Thyroid gland (tissue), 4 donors: ENCODE measurements around the gene ODAPH. TPM values are rescaled to one million over a fixed set of nuclear protein-coding genes. Genes with fewer than 3 reads are reported as not detected.
"Not testable (repeated sequence)": the region's sequence is repeated elsewhere in the genome, so short reads cannot be mapped to it uniquely, and the experiment has no call there.

Experiments
- DNase-seq, 2 donors: peaks; one replicate each; pipeline ENCODE4 v3.0.0-alpha.2; 2019
- H3K27ac ChIP-seq, 3 donors: fragments of 200-600 bp; sonication (generic); 1 replicate in 2 of 3; 2 replicates in 1 of 3; pipeline ENCODE4 v1.5.1; 2016 to 2019; ENCODE audit warnings: mild to moderate bottlenecking in 1 of 3, moderate library complexity in 1 of 3
- H3K27me3 ChIP-seq: fragments of 200-600 bp; sonication (generic); one replicate; pipeline ENCODE4 v1.5.1; 2019
- H3K36me3 ChIP-seq, 2 donors: fragments of 200-600 bp; sonication (generic); one replicate each; pipeline ENCODE4 v1.5.1; 2016 to 2019
- H3K4me1 ChIP-seq, 2 donors: fragments of 200-600 bp; sonication (generic); one replicate each; pipeline ENCODE4 v1.5.1; 2017 to 2019
- H3K4me3 ChIP-seq, 3 donors: fragments of 200-600 bp; sonication (generic); replicated peaks in 1 of 3; 1 replicate in 2 of 3; 2 replicates in 1 of 3; pipeline ENCODE4 v1.5.1; 2016; ENCODE audit warnings: mild to moderate bottlenecking in 1 of 3
- H3K9me3 ChIP-seq: fragments of 200-600 bp; sonication (generic); one replicate; pipeline ENCODE4 v1.5.1; 2017
- CTCF ChIP-seq, 6 experiments: fragments of 200-600 bp in 3 of 6; fragments of 450-650 bp in 3 of 6; sonication (generic) in 3 of 6; IDR thresholded peaks; one replicate each; pipeline ENCODE4 v1.5.1; 2016 to 2019; ENCODE audit warnings: antibody characterized with exemption in 6 of 6, mild to moderate bottlenecking in 2 of 6, inconsistent platforms in 1 of 6, moderate library complexity in 1 of 6
- POLR2A ChIP-seq, 2 donors: fragments of 450-650 bp; IDR thresholded peaks; one replicate each; pipeline ENCODE4 v1.6.1; 2017; ENCODE audit warnings: antibody characterized with exemption in 2 of 2, mild to moderate bottlenecking in 2 of 2, moderate library complexity in 1 of 2
- WGBS, 2 donors: methylation state at CpG; one replicate each; pipeline ENCODE4 v1.1.5; 2017; 5-methylcytosine and 5-hydroxymethylcytosine counted together
- intact Hi-C: fragments of 100-400 bp; cut with DNase I; formaldehyde crosslinking; loops from one replicate; pipeline ENCODE4 v1.15.1; 2023
- total RNA-seq, 4 donors: library from RNA; depleted of rRNA; stranded (reverse); fragments of >200 nt; gene quantifications; one replicate each; pipeline ENCODE4 v1.2.3, GENCODE V29; 2016

Gene ODAPH
- total RNA-seq, 4 donors from 2014 or later = 0.29 TPM; not detected in 3

DNA sequence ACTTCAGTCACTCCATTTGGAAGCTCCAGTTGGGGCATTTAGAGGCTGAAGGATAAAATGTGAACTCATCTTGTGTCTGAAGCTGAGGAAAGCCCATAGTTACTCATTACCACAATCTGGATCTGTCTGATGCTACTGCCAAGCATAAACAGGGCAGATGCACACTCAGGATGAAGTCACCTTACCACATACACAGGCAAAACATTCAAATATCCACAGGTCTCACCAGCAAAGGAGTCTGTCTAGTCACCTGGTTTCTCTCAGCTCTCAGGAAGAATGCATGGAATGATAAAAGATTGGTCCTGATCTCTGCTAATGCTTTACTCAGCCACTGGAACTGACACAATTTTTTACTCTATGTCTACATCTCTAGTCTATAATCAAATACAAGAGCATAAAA, 13.0 kb upstream of the ODAPH start:
- H3K27me3 ChIP-seq = no peaks in the 10 kb centered on the region
- peaks cover 0 to 3% of the 10 kb centered on the region in 2 donors for H3K36me3 ChIP-seq
- intact Hi-C loops = no loop called here
- H3K9me3 ChIP-seq = no peaks in the 10 kb centered on the region
- no peaks in the 10 kb centered on the region for H3K4me1 ChIP-seq
- H3K4me3 ChIP-seq = no peak overlapping the region
- H3K27ac ChIP-seq = no peak overlapping the region
- no peak for TF ChIP-seq POLR2A (IDR thresholded peaks at IDR 0.05)
- TF ChIP-seq CTCF (IDR thresholded peaks at IDR 0.05) = no peak
- no peak for DNase-seq

GRCh38 chr4:75544220-75544619, 11.6 kb upstream of the ODAPH start:
- H3K4me3 ChIP-seq, DNase-seq, H3K9me3 ChIP-seq, intact Hi-C loops, H3K36me3 ChIP-seq, H3K27ac ChIP-seq, H3K27me3 ChIP-seq, H3K4me1 ChIP-seq: not testable (repeated sequence)
- WGBS, 2 donors = 94 to 96% methylated on average over 8 of the region's 8 CpGs

DNA sequence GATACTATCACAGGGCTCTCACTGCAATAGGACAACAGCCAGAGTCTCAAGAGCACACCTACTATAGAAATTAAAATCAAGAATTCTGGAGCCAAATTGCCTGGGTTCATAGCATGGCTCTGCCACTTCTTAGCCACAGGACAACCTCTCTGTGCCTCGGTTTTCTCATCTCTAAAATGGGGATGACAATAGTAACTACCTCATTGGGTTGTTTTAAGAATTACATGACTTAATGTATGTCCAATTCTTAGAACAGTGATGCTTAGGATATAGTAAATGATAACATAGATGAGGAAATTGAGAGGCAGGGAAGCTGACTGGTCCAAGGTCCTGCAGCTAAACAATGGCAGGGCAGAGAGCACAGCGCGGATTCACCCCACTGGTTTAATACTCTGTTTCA, 11.0 kb upstream of the ODAPH start:
- intact Hi-C loops = no loop called here
- WGBS, 2 donors = 96 to 97% methylated on average over 3 of the region's 3 CpGs
- Histone ChIP-seq H3K4me1 (no peaks in the 10 kb centered on the region), H3K27me3 (no peaks in the 10 kb centered on the region), H3K9me3 (no peaks in the 10 kb centered on the region), H3K4me3 (no peak overlapping the region), H3K27ac (no peak overlapping the region), H3K36me3 (peaks cover 0 to 3% of the 10 kb centered on the region in 2 donors)
- TF ChIP-seq CTCF (IDR thresholded peaks at IDR 0.05) (no peak), POLR2A (IDR thresholded peaks at IDR 0.05) (no peak)
- no peak for DNase-seq

DNA sequence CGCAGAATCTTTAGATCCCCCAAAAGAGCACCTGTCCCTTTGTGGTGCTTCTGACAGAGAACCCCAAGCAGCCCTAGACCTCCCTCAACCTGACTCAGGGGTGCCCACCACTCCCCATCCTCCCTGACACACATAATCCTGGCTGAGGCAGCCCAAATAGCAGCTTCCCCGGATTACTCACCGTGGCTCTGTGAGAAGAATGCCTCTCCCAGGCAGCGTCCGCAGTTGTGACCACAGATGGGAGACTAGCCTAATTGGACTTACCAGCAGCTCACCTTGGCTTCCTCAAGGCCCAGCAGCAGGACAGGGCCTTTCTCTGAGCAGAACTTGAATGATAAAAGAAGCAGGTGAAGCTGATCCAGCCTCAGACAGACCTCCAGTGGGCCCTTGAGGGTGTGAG, 10.3 kb upstream of the ODAPH start:
- TF ChIP-seq CTCF (IDR thresholded peaks at IDR 0.05) (no peak), POLR2A (IDR thresholded peaks at IDR 0.05) (no peak)
- H3K27me3 ChIP-seq = no peaks in the 10 kb centered on the region
- no peaks in the 10 kb centered on the region for H3K36me3 ChIP-seq
- 85 to 89% methylated on average over 4 to 5 of the region's 5 CpGs for WGBS, 2 donors
- no peaks in the 10 kb centered on the region for H3K4me1 ChIP-seq
- no peaks in the 10 kb centered on the region for H3K9me3 ChIP-seq
- H3K27ac ChIP-seq = no peak overlapping the region
- intact Hi-C loops = no loop called here
- H3K4me3 ChIP-seq = no peak overlapping the region
- DNase-seq = no peak

DNA sequence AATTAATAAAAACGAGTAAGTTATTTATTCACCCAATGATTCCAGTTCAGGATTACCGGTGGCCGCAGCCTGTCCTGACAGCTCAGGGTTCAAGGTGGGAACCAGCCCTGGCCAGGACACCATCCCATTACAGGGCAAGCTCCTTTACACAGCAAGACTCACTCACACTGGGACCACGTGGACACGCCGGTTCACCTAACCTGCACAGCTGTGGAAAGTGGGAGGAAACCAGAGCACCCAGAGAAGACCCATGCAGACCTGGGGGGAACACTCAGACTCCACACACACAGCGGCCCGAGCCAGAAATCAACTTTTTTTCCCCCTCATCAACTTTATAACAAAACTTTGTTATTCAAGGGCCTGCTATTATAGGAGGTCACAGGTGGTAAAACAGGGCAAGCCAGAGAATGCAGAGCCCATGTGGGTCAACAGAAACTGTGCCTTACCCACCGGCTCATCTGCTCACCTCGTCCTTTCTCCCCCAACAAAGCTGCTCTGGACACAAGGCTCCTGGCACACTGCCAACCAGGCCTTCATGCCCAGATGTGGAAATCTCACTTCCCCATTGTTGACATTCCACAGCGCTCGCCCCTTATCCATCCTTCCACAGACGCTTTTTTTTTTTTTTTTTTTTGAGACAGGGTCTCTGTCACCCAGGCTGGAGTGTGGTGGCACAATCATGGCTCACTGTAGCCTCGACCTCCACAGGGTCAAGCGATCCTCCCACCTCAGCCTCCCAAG, 8.0 kb upstream of the ODAPH start:
- peak; percentile 23 to 55 for DNase-seq
- no peaks in the 10 kb centered on the region for H3K4me1 ChIP-seq
- H3K27ac ChIP-seq = no peak overlapping the region
- H3K27me3 ChIP-seq = no peaks in the 10 kb centered on the region
- TF ChIP-seq CTCF (IDR thresholded peaks at IDR 0.05) (no peak), POLR2A (IDR thresholded peaks at IDR 0.05) (no peak)
- intact Hi-C loops = no loop called here
- WGBS, 2 donors = 70 to 79% methylated on average over 15 of the region's 15 CpGs
- no peak overlapping the region for H3K4me3 ChIP-seq
- no peaks in the 10 kb centered on the region for H3K9me3 ChIP-seq
- no peaks in the 10 kb centered on the region for H3K36me3 ChIP-seq
